ENCODE results near the gene TBCCD1.
"Not testable (repeated sequence)": the region's sequence is repeated elsewhere in the genome, so short reads cannot be mapped to it uniquely, and the experiment has no call there.

The TBCCD1 gene

GRCh38 chr3:186552408-186553031 lies 14.6 kb downstream of the TBCCD1 start:
- no peak for DNase-seq (ENCODE audit: low read depth, low spot score)

- no peak for DNase-seq (ENCODE audit: low read depth, low spot score)
Observed at GRCh38 chr3:186551387-186551786, 15.8 kb downstream of the TBCCD1 start.

- DNase-seq (ENCODE audit: low read depth, low spot score), result no peak
Observed at GRCh38 chr3:186549497-186549896, 17.6 kb downstream of the TBCCD1 start.

- DNase-seq (ENCODE audit: low read depth, low spot score), result no peak
Observed at GRCh38 chr3:186544281-186544680, 22.9 kb downstream of the TBCCD1 start, which contains the start of gene CRYGS. CRYGS (minus strand) TSS chr3:186544380; CDS start chr3:186544326, 54 bp downstream.

- no peak for DNase-seq (ENCODE audit: low read depth, low spot score)
Observed at GRCh38 chr3:186540835-186541226, 26.3 kb downstream of the TBCCD1 start.

- peak; percentile 33 for DNase-seq (ENCODE audit: low read depth, low spot score)
Observed at GRCh38 chr3:186540221-186540834, 26.8 kb downstream of the TBCCD1 start.

- no peak for DNase-seq (ENCODE audit: low read depth, low spot score)
Observed at GRCh38 chr3:186538779-186539178, 28.4 kb downstream of the TBCCD1 start.

GRCh38 chr3:186536883-186537844 lies 30.0 kb downstream of the TBCCD1 start:
- DNase-seq (ENCODE audit: low read depth, low spot score), result no peak

GRCh38 chr3:186534113-186534669 lies 32.9 kb downstream of the TBCCD1 start:
- no peak for DNase-seq (ENCODE audit: low read depth, low spot score)

- DNase-seq (ENCODE audit: low read depth, low spot score), result no peak
Observed at GRCh38 chr3:186532598-186533072, 34.5 kb downstream of the TBCCD1 start.

GRCh38 chr3:186531694-186532093 lies 35.4 kb downstream of the TBCCD1 start:
- not testable (repeated sequence) for DNase-seq (ENCODE audit: low read depth, low spot score)

- DNase-seq (ENCODE audit: low read depth, low spot score), result no peak
Observed at GRCh38 chr3:186530415-186530814, 36.7 kb downstream of the TBCCD1 start.

- no peak for DNase-seq (ENCODE audit: low read depth, low spot score)
Observed at GRCh38 chr3:186529201-186529999, 37.7 kb downstream of the TBCCD1 start.

- no peak for DNase-seq (ENCODE audit: low read depth, low spot score)
Observed at GRCh38 chr3:186526256-186526606, 40.9 kb downstream of the TBCCD1 start.

- DNase-seq (ENCODE audit: low read depth, low spot score), result no peak
Observed at GRCh38 chr3:186525369-186526255, 41.5 kb downstream of the TBCCD1 start.

- DNase-seq (ENCODE audit: low read depth, low spot score), result no peak
Observed at GRCh38 chr3:186524616-186525015, 42.5 kb downstream of the TBCCD1 start.

GRCh38 chr3:186523434-186523833 lies 43.7 kb downstream of the TBCCD1 start:
- DNase-seq (ENCODE audit: low read depth, low spot score), result no peak

- no peak for DNase-seq (ENCODE audit: low read depth, low spot score)
Observed at GRCh38 chr3:186523022-186523421, 44.1 kb downstream of the TBCCD1 start.

GRCh38 chr3:186520957-186521842 lies 45.9 kb downstream of the TBCCD1 start:
- DNase-seq (ENCODE audit: low read depth, low spot score), result no peak

Data from brain pericyte (primary cell).